HG03432 (cell line): ENCODE results near the gene AKR1A1.
"Not testable (repeated sequence)": the region's sequence is repeated elsewhere in the genome, so short reads cannot be mapped to it uniquely, and the experiment has no call there.

Experiments used
- ATAC-seq: cut with Tn5 transposase; IDR thresholded peaks from one replicate; pipeline ENCODE4 v1.9.1; 2021; ENCODE audit warnings: mild to moderate bottlenecking, moderate library complexity; ENCODE audit not compliant: unreplicated experiment

Gene AKR1A1

DNA sequence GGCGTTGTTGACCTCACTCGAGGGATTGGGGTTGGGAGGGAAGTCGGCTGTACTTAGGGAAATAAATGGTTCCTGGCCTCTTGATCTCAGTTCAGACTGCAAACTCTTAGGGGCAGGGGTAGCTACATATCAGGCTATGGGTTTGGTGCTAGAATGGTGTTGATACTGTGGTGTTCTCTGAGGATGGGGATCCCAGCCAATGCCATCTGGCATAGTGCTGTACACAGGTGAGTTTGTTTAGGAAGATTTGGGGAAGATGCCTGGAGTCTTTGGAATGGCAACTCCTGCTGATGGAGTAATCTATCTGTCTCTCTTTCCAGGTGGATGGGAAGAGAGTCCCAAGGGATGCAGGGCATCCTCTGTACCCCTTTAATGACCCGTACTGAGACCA lies 18.9 kb downstream of the AKR1A1 start:
- ATAC-seq: no peak

DNA sequence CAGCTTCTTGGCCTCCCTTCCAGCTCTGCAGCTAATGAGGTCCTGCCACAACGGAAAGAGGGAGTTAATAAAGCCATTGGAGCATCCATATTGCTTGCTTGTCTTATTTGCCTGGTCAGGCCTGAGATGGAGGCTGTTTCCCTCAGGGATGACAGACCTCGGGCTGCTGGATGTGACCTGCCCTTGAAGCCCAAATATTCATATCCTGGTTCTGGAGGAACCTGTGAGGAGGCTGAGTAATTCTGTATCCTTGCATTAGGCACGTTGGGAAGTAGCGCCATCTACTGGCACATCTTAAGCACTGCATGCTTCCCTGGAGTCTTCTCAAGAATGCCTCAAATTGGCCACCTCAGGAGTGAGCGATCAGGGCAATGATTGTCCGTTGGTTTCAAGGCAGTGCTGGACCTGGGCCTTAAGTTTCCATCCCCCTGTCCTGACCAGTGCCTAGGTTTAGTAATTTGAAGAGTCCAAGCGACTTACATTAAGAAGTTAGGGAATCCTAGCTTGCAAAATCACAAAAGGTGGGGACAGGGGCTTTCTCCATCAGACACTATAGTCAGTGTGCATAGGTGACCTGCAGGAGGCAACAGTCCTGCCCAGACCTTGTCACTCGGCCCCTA lies 19.4 kb downstream of the AKR1A1 start:
- ATAC-seq: peak; percentile 55

DNA sequence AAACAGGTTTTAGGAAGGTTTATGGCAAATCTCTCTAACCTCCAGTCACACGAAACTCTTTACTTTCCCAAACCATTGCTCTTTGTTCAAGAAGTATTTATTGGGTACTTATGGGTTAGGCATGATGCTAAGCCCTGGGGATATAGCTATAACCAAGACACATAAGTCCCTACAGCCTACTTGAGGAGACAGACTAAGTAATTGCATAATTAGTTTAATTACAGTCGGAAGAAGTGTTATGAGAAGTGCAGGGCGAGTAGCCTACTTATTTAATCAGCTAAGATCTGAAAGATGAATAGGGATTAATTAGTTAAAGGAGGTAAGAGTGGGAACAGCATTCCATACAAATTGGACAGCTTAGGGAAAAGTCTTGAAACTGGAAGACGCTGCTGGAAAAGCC lies 20.0 kb downstream of the AKR1A1 start:
- no peak for ATAC-seq

DNA sequence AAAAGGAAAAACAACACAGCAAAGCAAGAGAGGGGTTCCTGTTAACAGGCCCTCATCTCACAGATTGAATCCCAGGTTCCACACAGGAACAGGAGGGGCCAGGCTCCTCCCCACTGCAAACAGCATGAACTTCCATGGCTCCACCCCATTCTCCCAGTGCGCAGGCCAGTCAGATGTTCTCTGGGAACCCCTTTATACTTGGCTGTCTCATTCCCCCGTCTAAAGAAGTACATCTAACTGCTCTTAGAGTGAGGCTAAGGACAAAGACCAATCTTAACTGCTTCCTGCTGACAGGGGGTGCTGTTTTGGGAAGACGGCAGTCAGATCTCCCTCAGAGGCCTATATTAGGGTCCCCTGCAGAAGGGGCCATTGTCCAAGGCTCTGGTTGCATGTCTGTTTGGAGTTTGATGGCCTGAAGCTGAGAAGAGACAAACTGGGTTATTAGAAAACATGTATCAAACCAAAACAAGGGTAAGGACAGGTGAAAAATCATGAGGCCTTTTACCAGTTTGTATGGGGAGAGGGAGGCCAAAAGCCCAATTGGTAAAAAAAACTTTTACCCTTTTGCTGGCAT lies 22.7 kb downstream of the AKR1A1 start:
- no peak for ATAC-seq

DNA sequence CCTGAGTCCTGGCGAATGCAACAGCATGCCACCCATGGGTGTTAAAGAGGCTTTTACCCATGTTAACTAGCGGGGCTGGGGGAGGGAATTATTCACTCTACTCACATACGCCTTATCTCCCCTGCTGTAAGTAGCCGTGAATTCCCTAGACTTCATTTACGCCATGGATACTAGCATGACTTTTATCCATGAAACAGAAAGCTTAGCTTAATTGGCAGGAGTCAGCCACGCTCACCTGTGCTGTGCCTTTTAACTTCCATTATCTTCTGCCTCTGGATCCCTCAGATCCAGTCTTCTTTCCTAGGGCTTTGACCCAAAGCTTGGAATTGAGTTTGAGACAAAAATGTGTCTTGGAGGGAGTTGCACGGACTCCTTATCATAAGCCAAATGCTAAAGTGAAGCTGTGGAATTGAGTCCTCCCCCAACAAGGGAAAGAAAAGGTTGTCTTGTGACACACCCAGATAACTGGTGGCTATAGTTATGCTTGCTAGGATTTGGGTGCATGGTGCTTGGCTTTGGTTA lies 23.5 kb downstream of the AKR1A1 start:
- ATAC-seq: no peak

DNA sequence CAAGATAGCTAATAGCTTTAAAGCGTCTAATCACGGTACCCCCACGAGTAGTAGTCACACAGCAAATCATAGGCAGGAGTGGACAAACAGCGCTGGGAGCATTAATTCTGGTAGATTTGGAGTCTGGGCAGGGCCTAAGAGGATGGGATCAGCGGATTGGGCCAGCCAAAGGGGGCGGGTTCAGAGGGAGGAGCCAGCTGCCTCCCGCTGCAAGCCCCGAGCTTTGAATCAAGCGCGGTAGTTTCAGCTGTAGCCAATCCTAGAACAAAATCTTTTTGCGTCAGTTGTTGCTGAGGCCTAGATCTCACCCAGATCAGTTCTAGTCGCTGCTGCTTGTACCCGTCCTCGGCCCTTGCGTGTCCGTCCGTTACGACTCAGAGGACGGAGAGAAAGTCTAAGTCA lies 32.6 kb downstream of the AKR1A1 start:
- ATAC-seq: peak; percentile 67

DNA sequence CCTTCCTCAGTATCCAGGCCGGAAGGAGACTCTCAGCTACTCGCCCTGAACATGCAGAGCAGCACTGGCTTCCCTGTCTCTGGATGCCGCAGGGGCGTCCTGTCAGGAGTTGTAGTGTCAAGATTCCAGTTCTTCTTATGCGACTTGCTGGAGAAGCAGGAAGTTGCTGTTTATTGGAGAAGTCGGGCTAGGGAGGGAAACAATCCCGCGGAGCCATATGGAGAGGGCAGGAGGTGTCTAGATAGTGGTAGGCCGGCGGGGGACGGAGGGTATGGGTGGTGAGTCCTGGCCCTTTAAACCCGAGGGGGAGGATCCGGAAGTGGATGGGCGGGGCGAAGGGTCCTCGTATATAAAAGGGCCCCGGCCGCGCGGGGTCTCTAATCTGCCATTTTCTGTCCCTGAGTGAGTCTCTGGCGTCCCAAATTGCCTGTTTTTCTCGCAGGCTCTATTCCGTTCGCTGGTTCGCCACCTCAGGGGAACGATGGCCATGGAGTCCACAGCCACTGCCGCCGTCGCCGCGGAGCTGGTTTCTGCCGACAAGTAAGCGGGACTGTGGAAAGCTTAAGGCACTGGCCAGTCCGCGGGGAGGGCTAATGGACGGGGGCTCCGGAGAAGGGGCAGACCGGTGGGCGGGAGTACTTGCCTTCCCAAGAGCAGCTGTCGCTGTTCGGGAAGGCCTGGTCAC lies 33.2 kb downstream of the AKR1A1 start, which contains the start of gene NASP:
Gene NASP, plus strand, starts transcription at position 376 of the 685 bp plus-strand sequence. Its CDS starts 106 bp downstream, at position 482.
- peak; percentile 53 for ATAC-seq

DNA sequence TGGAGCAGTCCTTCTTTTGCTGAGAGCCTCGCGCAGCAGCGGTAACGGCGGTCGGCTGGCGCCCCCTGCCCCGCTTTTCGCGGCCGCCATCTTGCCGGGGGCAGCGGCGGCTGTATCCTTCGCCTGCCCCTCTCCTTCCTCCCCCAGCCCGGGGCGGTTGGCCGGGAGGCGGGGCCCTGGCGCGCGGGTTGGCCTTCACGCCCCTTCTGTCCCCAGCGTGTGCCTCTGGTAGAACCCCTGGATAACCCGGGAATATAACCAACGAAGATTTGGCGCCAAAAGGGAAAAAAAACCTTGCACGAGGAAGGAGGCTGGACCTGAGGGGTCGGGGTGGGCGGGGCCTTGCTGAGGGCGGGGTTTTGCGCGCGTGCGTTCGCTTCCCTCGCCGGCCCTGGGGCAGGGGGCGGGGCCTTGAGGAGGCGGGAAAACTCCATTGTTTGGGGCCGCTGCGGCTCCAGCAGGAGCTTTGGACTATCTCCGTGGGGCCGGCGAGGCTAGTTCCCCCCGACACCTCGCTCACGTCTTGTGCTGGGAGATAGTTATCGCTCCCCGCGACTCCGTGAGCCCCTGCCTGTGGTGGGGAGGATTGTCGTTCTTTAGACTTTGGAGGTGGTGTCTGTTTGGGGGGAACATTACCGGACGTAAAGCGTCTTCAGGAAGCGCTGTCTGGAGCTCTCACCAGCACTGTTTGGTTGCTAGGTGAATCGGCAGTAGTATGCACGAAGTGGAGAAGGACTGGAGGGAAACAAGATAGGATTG lies 33.9 kb downstream of the AKR1A1 start:
- peak; percentile 42 for ATAC-seq

DNA sequence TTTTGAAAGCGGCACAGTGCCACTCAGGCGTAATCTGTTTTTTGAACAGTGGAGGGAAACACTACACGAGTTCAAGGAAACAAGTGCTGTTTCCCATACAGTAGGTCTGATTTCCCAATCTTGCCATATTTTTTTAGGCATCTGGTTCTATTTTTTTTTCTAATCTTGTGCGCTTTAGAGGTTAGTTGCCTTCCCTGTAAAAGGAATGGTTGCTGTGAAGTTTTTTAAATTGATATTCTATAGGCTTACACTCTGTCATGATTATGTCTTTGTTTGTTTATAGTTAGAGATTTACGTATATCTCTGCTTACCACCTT lies 34.4 kb downstream of the AKR1A1 start:
- ATAC-seq: no peak

DNA sequence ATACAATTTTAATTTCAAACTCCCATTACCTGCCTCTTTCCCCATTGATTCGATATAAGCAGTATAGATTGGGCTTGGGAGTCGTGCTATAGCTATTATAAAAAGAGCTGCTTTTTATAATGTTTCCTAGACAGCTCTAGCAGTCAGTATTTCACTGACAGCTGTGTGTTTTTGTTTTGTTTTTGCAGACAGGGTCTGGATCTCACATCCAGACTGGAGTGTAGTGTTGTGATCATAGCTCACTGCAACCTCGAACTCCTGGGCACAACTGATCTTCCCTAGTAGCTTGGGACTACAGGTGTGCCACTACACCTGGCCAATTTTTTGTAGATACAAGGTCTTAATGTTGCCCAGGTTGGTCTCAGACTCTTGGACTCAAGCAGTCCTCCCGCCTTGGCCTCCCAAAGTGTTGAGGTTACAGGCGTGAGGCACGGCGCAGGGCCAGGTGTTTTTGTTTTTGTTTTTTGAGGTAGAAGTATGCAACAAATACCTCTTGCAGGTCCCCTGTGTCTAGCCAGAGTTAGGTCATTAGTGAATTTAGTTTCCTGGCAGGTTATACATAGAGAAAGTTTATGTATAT lies 35.0 kb downstream of the AKR1A1 start:
- no peak for ATAC-seq

DNA sequence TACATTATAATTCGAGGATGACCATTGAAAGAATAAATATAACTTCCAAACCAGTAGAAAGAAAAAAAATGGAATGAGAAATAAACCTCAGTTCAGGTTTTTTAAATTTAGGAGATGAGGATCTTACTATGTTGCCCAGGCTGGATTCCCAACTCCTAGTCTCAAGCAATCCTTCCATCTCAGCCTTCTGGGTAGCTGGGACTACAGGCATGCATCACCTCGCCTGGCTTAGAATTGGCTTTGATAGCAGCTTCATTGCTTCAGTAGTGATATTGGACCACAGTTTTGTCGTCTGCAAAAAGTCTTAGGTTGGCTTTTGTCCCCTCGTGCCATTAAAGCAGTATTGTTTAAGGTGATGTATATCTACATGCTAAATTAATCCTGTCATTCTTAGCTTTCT lies 36.1 kb downstream of the AKR1A1 start:
- ATAC-seq: no peak

DNA sequence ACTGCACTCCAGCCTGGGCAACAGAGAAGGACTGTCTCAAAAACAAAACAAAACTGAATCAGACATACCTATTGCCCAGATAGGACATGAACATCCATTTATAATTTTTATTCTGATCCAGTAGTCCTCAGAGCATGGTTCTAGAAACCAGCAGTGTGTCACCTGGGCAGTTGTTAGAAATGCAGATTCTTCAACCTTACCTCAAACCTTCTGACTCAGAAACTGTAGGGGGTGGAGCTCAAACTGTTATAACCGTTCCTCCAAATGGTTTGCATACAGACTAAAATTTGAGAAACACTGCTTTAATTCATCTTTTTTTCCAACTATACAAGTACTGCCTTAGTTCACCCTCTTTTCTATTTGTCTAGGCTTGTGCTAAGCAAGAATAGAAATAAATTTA lies 39.2 kb downstream of the AKR1A1 start:
- ATAC-seq: no peak

DNA sequence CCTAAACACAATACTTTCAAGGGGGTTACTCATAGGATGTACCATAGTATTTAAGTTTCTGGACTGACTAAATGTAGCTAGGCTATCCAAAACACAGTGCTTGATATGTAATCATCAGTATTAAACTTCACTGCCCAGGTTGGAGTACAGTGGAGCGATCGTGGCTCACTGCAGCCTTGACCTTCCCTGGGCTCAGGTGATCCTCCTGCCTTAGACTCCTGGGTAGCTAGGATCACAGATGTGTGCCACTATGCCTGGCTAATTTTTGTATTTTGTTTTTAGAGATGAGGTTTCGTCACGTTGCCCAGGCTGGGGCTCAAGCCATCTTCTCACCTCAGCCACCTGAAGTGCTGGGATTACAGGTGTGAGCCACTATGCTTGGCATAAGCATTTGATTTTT lies 43.8 kb downstream of the AKR1A1 start:
- no peak for ATAC-seq

DNA sequence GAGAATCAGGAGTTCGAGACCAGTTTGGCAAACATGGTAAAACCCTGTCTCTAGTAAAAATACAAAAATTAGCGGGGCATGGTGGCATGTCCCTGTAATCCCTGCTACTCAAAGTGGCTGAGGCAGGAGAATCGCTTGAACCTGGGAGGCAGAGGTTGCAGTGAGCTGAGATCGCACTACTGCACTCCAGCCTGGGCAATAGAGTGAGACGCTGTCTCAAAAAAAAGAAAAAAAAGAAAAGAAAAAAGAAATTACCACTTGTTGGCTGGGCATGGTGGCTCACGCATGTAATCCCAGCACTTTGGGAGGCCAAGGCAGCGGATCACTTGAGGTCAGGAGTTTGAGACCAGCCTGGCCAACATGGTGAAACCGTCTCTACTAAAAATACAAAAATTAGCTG lies 46.1 kb downstream of the AKR1A1 start:
- not testable (repeated sequence) for ATAC-seq

DNA sequence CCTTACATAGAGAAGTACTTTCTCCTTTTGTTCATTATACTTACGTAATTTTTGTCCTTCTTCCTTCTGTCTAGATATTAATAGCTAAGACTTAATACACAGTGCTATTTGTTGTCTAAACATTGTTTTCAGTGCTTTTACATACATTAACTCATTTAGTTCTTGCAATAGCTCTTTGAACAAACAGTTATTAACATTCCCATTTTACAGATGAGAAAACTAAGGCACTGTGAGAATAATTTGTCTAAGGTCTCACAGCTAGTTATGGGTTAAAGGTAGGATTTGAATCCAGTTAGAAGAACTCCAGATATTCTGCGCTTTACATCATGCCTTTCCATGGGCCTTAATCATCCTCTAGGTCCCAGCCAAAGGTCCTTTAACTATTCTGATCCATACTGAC lies 53.6 kb downstream of the AKR1A1 start:
- ATAC-seq: no peak

DNA sequence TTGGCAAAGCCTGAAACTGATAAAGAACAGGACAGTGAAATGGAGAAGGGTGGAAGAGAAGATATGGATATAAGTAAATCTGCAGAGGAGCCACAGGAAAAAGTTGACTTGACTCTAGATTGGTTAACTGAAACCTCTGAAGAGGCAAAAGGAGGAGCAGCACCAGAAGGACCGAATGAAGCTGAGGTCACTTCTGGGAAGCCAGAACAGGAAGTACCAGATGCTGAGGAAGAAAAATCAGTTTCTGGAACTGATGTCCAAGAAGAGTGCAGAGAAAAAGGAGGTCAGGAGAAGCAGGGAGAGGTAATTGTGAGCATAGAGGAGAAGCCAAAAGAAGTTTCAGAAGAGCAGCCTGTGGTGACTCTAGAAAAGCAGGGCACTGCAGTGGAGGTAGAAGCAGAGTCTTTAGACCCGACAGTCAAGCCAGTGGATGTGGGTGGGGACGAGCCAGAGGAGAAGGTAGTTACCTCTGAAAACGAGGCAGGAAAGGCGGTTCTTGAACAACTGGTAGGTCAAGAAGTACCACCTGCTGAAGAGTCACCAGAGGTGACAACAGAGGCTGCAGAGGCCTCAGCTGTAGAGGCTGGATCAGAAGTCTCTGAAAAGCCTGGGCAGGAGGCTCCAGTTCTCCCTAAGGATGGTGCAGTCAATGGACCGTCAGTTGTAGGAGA lies 56.9 kb downstream of the AKR1A1 start:
- ATAC-seq: no peak

DNA sequence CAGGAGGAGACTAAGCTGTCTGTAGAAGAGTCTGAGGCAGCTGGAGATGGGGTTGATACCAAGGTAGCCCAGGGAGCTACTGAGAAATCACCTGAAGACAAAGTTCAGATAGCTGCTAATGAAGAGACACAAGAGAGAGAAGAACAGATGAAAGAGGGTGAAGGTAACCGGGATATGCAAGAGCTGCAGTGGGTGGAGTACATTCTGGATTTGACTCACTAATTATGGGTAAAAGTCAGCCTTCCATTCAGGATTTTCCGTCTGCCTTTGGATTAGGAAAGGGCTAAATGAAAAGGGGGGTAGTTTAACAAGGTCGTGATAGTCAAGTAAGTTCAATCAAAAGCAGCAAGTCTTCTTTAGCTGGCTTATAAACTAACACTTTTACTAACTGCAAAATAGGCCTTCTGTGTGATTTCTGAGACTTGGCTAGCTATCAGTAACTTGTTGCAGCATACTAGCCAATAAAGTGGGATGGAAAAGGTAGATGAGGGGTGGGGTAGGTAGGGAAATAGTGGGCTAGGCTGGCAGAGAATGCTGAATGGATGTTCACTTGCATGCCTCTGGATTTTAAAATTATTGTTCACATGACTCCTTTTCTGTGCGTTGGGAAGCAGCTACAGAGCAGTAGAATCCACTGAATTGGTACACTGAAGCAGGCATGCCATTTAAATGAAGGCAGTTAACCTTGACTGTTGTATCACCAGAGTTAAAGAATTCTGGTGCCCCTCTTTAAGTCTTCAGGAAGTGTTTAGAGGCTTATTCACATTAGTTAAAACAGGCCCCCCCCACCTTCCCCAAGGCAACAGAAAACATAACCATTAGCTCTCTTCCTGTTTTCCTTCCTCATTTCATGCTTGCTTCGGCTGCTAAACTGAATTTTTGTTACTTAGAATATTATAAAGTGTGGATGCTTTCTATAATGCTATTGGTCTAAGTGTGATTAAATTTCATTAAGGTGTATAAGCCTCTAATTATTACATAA lies 57.8 kb downstream of the AKR1A1 start:
- ATAC-seq: no peak

DNA sequence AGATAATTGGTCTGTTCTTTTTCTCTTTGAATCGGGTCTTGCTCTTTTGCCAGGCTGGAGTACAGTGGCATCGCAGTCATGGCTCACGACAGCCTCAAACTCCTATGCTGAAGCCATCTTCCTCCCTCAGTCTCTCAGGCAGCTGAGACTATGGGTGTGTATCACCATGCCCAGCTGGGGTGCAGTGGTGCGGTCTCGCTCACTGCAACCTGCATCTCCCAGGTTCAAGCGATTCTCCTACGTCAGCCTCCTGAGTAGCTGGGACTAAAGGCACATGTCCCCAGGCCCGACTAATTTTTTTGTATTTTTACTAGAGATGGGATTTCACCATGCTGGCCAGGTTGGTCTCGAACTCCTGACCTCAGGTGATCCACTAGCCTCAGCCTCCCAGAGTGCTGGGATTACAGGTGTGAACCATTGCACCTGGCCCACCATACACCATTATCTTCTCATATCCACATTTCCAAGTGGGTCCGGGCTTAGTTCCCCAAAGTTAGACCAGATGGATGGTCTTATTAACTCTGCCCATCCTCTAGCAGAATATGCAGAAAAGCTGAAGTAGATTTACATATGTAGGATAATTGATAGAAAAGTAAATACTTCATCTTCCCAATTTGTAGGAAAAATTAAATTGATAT lies 60.1 kb downstream of the AKR1A1 start:
- ATAC-seq: no peak

DNA sequence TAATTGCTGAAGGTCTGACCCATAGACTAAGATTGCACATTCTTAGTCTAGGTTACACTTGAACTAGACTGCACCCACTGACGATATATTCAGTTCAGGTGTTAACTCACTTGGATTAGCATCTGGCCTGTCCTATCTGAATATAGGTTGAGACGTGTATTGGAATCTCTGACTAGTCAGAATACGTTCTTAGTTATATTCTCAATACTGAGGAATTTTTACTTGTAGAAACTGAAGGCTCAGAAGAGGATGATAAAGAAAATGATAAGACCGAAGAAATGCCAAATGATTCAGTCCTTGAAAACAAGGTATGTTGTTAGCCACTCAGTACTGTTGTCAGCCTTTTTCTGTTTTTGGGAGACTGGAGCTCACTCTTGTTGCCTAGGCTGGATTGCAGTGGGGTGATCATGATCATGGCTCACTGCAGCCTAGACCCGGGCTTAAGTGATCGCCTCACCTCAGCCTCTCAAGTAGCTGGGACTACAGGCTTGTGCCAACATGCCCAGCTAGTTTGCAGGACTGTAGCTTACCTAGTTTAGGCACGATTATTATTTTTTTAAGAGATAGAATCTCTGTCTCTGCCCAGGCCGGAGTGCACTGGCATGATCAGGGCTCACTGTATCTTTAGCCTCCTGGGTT lies 62.4 kb downstream of the AKR1A1 start:
- ATAC-seq: no peak
